RCC 7860 (cell line): ENCODE data around the gene WDR7.

Experiments
- DNase-seq: peaks from one replicate; pipeline ENCODE4 v3.0.0-alpha.2; 2015; ENCODE audit warnings: low spot score
- FAIRE-seq: peaks from 2 replicates; lab custom pipeline; 2012; peaks lifted over from hg19 to GRCh38; lab: Jason Lieb, UNC

WDR7 gene

GRCh38 chr18:56789889-56790180, 138.7 kb downstream of the WDR7 start:
- no peak for FAIRE-seq
- no peak for DNase-seq

GRCh38 chr18:56795381-56795780, 144.2 kb downstream of the WDR7 start:
- no peak for FAIRE-seq
- DNase-seq, result no peak

GRCh38 chr18:56799756-56800155, 148.6 kb downstream of the WDR7 start:
- no peak for FAIRE-seq
- DNase-seq, result no peak

- FAIRE-seq (no peak), DNase-seq (no peak)
These were observed 151.9 kb downstream of the WDR7 start for GRCh38 chr18:56803051-56803450.

- DNase-seq (no peak), FAIRE-seq (no peak)
These were observed 153.2 kb downstream of the WDR7 start for GRCh38 chr18:56804395-56804794.

GRCh38 chr18:56807901-56808300, 156.7 kb downstream of the WDR7 start:
- DNase-seq (no peak), FAIRE-seq (no peak)

GRCh38 chr18:56812674-56813073, 161.5 kb downstream of the WDR7 start:
- DNase-seq (no peak), FAIRE-seq (no peak)

- DNase-seq (no peak), FAIRE-seq (no peak)
These were observed 164.8 kb downstream of the WDR7 start for GRCh38 chr18:56815926-56816325.

- FAIRE-seq (no peak), DNase-seq (no peak)
These were observed 172.9 kb downstream of the WDR7 start for GRCh38 chr18:56823986-56824565.

- FAIRE-seq (no peak), DNase-seq (no peak)
These were observed 174.2 kb downstream of the WDR7 start for GRCh38 chr18:56825321-56825720.

GRCh38 chr18:56825878-56826277, 174.7 kb downstream of the WDR7 start:
- DNase-seq (no peak), FAIRE-seq (no peak)

- no peak for FAIRE-seq
- DNase-seq, result no peak
These were observed 180.8 kb downstream of the WDR7 start for GRCh38 chr18:56831988-56832387.

- FAIRE-seq, result no peak
- no peak for DNase-seq
These were observed 184.2 kb downstream of the WDR7 start for GRCh38 chr18:56835331-56835730.

- DNase-seq, result no peak
- FAIRE-seq, result no peak
These were observed 185.0 kb downstream of the WDR7 start for GRCh38 chr18:56836173-56836572.

GRCh38 chr18:56841836-56842235, 190.7 kb downstream of the WDR7 start:
- DNase-seq, result no peak
- no peak for FAIRE-seq

GRCh38 chr18:56843241-56843640, 192.1 kb downstream of the WDR7 start:
- no peak for DNase-seq
- no peak for FAIRE-seq

- no peak for DNase-seq
- FAIRE-seq, result no peak
These were observed 193.4 kb downstream of the WDR7 start for GRCh38 chr18:56844556-56844955.

- DNase-seq (no peak), FAIRE-seq (no peak)
These were observed 200.6 kb downstream of the WDR7 start for GRCh38 chr18:56851774-56852173.

- FAIRE-seq (no peak), DNase-seq (no peak)
These were observed 202.8 kb downstream of the WDR7 start for GRCh38 chr18:56853961-56854360.

GRCh38 chr18:56861244-56861643, 210.1 kb downstream of the WDR7 start:
- DNase-seq (no peak), FAIRE-seq (no peak)

GRCh38 chr18:56869189-56869777, 218.1 kb downstream of the WDR7 start:
- FAIRE-seq (no peak), DNase-seq (peak; percentile 13)

- no peak for DNase-seq
- FAIRE-seq, result no peak
These were observed 219.8 kb downstream of the WDR7 start for GRCh38 chr18:56870982-56871381.

- DNase-seq (no peak), FAIRE-seq (no peak)
These were observed 221.0 kb downstream of the WDR7 start for GRCh38 chr18:56872140-56872539.
